ENCODE measurements around the gene CHST13.

GRCh38 chr3:126528800-126529541 lies 5.0 kb downstream of the CHST13 start:
- no peak for TF ChIP-seq EP300 (IDR thresholded peaks at IDR 0.05; ENCODE audit: borderline replicate concordance)
- no peak for TF ChIP-seq RAD21 (IDR thresholded peaks at IDR 0.05; ENCODE audit: low read depth)
- no peak for TF ChIP-seq MAX (IDR thresholded peaks at IDR 0.05)
- no peak for TF ChIP-seq TCF12 (IDR thresholded peaks at IDR 0.05; ENCODE audit: low read depth)
- TF ChIP-seq TAF1 (IDR thresholded peaks at IDR 0.05; ENCODE audit: low read depth) = no peak
- no peak for TF ChIP-seq REST (IDR thresholded peaks at IDR 0.05; ENCODE audit: low read depth)
- no peak for TF ChIP-seq FOXM1 (IDR thresholded peaks at IDR 0.05; ENCODE audit: borderline replicate concordance, low read depth)
- TF ChIP-seq NFIC (IDR thresholded peaks at IDR 0.05) = no peak
- TF ChIP-seq, protein P1, sequence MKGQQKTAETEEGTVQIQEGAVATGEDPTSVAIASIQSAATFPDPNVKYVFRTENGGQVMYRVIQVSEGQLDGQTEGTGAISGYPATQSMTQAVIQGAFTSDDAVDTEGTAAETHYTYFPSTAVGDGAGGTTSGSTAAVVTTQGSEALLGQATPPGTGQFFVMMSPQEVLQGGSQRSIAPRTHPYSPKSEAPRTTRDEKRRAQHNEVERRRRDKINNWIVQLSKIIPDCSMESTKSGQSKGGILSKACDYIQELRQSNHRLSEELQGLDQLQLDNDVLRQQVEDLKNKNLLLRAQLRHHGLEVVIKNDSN (IDR thresholded peaks at IDR 0.05) = no peak

All from Ishikawa (cell line).